Measurements from ENCODE around the gene SPECC1L. TPM values are rescaled to one million over a fixed set of nuclear protein-coding genes. Genes with fewer than 3 reads are reported as not detected.

SPECC1L gene
- total and polyA plus RNA-seq, 2 of the 8 experiments (the other 6 are each of a cell fraction or from before 2014, with no cell fraction given): 15.7 to 61.6 TPM

DNA sequence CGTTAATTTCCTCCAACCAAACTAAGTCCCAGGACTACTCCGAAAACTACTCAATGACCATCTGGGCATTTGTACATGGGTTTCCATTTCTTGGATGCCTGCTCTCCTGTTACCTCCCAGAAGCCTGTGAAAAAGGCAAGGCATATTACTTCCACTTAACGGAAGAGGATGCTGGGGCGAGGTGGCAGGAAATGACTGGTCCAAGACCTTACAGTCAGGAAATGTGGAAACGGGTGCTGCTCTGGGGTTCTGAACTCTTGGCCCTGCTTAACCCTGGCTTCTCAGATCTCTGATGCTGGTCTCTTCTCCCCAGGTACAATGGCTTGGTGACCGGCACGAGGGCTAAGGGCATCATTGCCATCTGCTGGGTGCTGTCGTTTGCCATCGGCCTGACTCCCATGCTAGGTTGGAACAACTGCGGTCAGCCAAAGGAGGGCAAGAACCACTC lies 169.7 kb downstream of the SPECC1L start:
- Histone ChIP-seq H3K23me2 (ENCODE audit: low read depth, low read length) (no peaks in the 10 kb centered on the region), H2AK5ac (ENCODE audit: low read depth, low read length) (no peak overlapping the region), H3K27ac (ENCODE audit: low read depth, low read length) (no peak overlapping the region), H3K27me3 (replicated peaks in 1 of 4; ENCODE audit: control insufficient read depth in 3 of 4, extremely low read depth in 1 of 4, insufficient read depth in 3 of 4, low read length in 3 of 4) (no peaks in the 10 kb centered on the region; a peak in 1 of 7 replicates), H3K79me2 (ENCODE audit: control insufficient read depth in 1 of 2, insufficient read depth in 2 of 2, low read length in 2 of 2) (no peaks in the 10 kb centered on the region), H2BK15ac (ENCODE audit: low read length) (no peak overlapping the region), H4K5ac (ENCODE audit: insufficient read length, low read depth, low read length) (no peak overlapping the region), H2BK12ac (ENCODE audit: low read depth, low read length) (no peak overlapping the region), H2AFZ (ENCODE audit: low read length) (no peak overlapping the region), H3K4me2 (ENCODE audit: insufficient read depth in 1 of 2, low read depth in 2 of 2, low read length in 2 of 2) (no peak overlapping the region), H3K36me3 (ENCODE audit: control insufficient read depth in 2 of 4, insufficient read depth in 4 of 4, low read length in 3 of 4) (no peaks in the 10 kb centered on the region), H4K20me1 (replicated peaks in 1 of 2; ENCODE audit: control insufficient read depth in 1 of 2, insufficient read depth in 2 of 2, low read length in 2 of 2) (no peaks in the 10 kb centered on the region), H3K23ac (ENCODE audit: insufficient read length) (no peak overlapping the region), H3K79me1 (ENCODE audit: low read depth, low read length) (no peaks in the 10 kb centered on the region), H3K9ac (replicated peaks in 1 of 4; ENCODE audit: extremely low read depth in 1 of 4, low read depth in 3 of 4, low read length in 3 of 4) (no peak overlapping the region), H2BK5ac (ENCODE audit: low read depth, low read length) (no peak overlapping the region), H4K91ac (replicated peaks; ENCODE audit: insufficient read length, low read length) (no peak overlapping the region), H3K14ac (ENCODE audit: insufficient read length) (no peak overlapping the region), H3K4me1 (replicated peaks in 1 of 4; ENCODE audit: control insufficient read depth in 3 of 4, insufficient read depth in 4 of 4, low read length in 3 of 4) (peaks cover 0 to 2% (median 0%) of the 10 kb centered on the region in 4 experiments; a peak in 3 of 7 replicates), H2BK20ac (ENCODE audit: low read length) (no peak overlapping the region), H4K8ac (ENCODE audit: extremely low read depth, insufficient read depth, low read length) (no peak overlapping the region), H3K4me3 (ENCODE audit: extremely low read depth in 1 of 4, insufficient read depth in 2 of 4, low read depth in 3 of 4, low read length in 4 of 4) (no peak overlapping the region), H3K9me3 (ENCODE audit: insufficient read depth in 2 of 2, low read depth in 1 of 2, low read length in 1 of 2) (no peaks in the 10 kb centered on the region), H3K4ac (replicated peaks; ENCODE audit: insufficient read length, low read depth, low read length) (no peak overlapping the region), H2BK120ac (replicated peaks; ENCODE audit: low read depth, low read length) (no peak overlapping the region), H3K18ac (ENCODE audit: extremely low read depth, low read length) (no peak overlapping the region), H3K56ac (replicated peaks; ENCODE audit: insufficient read length, low read depth, low read length) (no peak overlapping the region)
- 92% methylated on average over 10 of the region's 10 CpGs; no CpG with 5 or more reads in 1 of the 2 experiments for WGBS, 2 experiments (ENCODE audit: extremely low coverage in 1 of 2, insufficient coverage in 1 of 2, insufficient read length in 1 of 2, insufficient replicate concordance in 2 of 2, low coverage in 1 of 2, low lambda C conversion rate in 2 of 2, missing lambda C conversion rate in 1 of 2)
- DNase-seq (ENCODE audit: low read depth in 1 of 2, low spot score in 2 of 2) (no peak), FAIRE-seq (no peak)
- CTCF ChIA-PET (ENCODE audit: partially characterized antibody): no interaction called here
- POLR2A ChIA-PET (ENCODE audit: partially characterized antibody): no interaction called here
- TF ChIP-seq KDM1A (IDR thresholded peaks at IDR 0.05; ENCODE audit: borderline replicate concordance, low read length) (no peak), RXRA (IDR thresholded peaks at IDR 0.05; ENCODE audit: insufficient read depth, low read depth, low read length) (no peak), CBX8 (IDR thresholded peaks at IDR 0.05; ENCODE audit: borderline replicate concordance, low read depth, low read length) (no peak), JUN (IDR thresholded peaks at IDR 0.05; ENCODE audit: low read depth, low read length) (no peak), ZNF274 (IDR thresholded peaks at IDR 0.05; ENCODE audit: borderline replicate concordance, extremely low read depth, low read length) (no peak), BCL11A (IDR thresholded peaks at IDR 0.05; ENCODE audit: low read depth in 2 of 2, low read length in 2 of 2) (no peak), POLR2A (IDR thresholded peaks at IDR 0.05; ENCODE audit: control extremely low read depth in 1 of 2, low read depth in 2 of 2, low read length in 2 of 2) (no peak), BRCA1 (IDR thresholded peaks at IDR 0.05; ENCODE audit: low read depth, low read length) (no peak), SUZ12 (IDR thresholded peaks at IDR 0.05; ENCODE audit: low read length) (no peak), YY1 (IDR thresholded peaks at IDR 0.05; ENCODE audit: low read depth, low read length) (no peak), SIRT6 (IDR thresholded peaks at IDR 0.05; ENCODE audit: low read length) (no peak), NRF1 (IDR thresholded peaks at IDR 0.05; ENCODE audit: low read depth, low read length) (no peak), CHD1 (IDR thresholded peaks at IDR 0.05; ENCODE audit: low read depth, low read length) (no peak)
- TF ChIP-seq, protein P1, sequence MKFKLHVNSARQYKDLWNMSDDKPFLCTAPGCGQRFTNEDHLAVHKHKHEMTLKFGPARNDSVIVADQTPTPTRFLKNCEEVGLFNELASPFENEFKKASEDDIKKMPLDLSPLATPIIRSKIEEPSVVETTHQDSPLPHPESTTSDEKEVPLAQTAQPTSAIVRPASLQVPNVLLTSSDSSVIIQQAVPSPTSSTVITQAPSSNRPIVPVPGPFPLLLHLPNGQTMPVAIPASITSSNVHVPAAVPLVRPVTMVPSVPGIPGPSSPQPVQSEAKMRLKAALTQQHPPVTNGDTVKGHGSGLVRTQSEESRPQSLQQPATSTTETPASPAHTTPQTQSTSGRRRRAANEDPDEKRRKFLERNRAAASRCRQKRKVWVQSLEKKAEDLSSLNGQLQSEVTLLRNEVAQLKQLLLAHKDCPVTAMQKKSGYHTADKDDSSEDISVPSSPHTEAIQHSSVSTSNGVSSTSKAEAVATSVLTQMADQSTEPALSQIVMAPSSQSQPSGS (IDR thresholded peaks at IDR 0.05; ENCODE audit: low read length): no peak
